Dendritic cell treated with granulocyte-macrophage colony-stimulating factor and Interleukin-4, amounts not matched to agents 40 ng/mL and 50 ng/mL, for 4 days (primary cell): ENCODE data around the gene GBF1.
A peak's percentile ranks its signal among the peaks of the same experiment; 100 is the strongest.

Experiments
- H3K27ac Mint-ChIP-seq: one replicate; pipeline ENCODE4 v1.8.0; 2022; ENCODE audit warnings: mild to moderate bottlenecking, mixed read lengths
- H3K27me3 Mint-ChIP-seq: one replicate; pipeline ENCODE4 v1.8.0; 2022; ENCODE audit warnings: mild to moderate bottlenecking, mixed read lengths
- H3K36me3 Mint-ChIP-seq: one replicate; pipeline ENCODE4 v1.8.0; 2022; ENCODE audit warnings: low read depth, mixed read lengths
- H3K4me1 Mint-ChIP-seq: one replicate; pipeline ENCODE4 v1.8.0; 2022; ENCODE audit warnings: low read depth, mixed read lengths
- H3K4me3 Mint-ChIP-seq: one replicate; pipeline ENCODE4 v1.8.0; 2022; ENCODE audit warnings: mild to moderate bottlenecking, moderate library complexity, mixed read lengths
- H3K9me3 Mint-ChIP-seq: one replicate; pipeline ENCODE4 v1.8.0; 2022; ENCODE audit warnings: mixed read lengths
- intact Hi-C: fragments of 100-400 bp; cut with micrococcal nuclease; formaldehyde crosslinking; loops from one replicate; pipeline ENCODE4 v1.15.0; 2022

Gene GBF1

GRCh38 chr10:102310361-102311024 lies 65.2 kb downstream of the GBF1 start:
- no peaks in the 10 kb centered on the region for H3K27me3 Mint-ChIP-seq
- H3K36me3 Mint-ChIP-seq, result peaks cover 8% of the 10 kb centered on the region
- H3K4me3 Mint-ChIP-seq, result no peak overlapping the region
- peaks cover 12% of the 10 kb centered on the region for H3K4me1 Mint-ChIP-seq
- H3K27ac Mint-ChIP-seq, result no peak overlapping the region
- intact Hi-C loops, result no loop called here
- H3K9me3 Mint-ChIP-seq, result no peaks in the 10 kb centered on the region

- Mint-ChIP-seq H3K27me3 (no peaks in the 10 kb centered on the region), H3K4me3 (no peak overlapping the region), H3K36me3 (peaks cover 13% of the 10 kb centered on the region), H3K4me1 (peaks cover 7% of the 10 kb centered on the region), H3K9me3 (no peaks in the 10 kb centered on the region), H3K27ac (no peak overlapping the region)
- intact Hi-C loops, result no loop called here
Observed at GRCh38 chr10:102311025-102311420, 65.7 kb downstream of the GBF1 start.

- no peak overlapping the region for H3K27ac Mint-ChIP-seq
Observed at GRCh38 chr10:102312683-102313082, 67.4 kb downstream of the GBF1 start.

GRCh38 chr10:102313221-102313896 lies 68.0 kb downstream of the GBF1 start:
- intact Hi-C loops, result no loop called here
- no peaks in the 10 kb centered on the region for H3K9me3 Mint-ChIP-seq
- H3K27me3 Mint-ChIP-seq, result no peaks in the 10 kb centered on the region
- peaks cover 15% of the 10 kb centered on the region for H3K36me3 Mint-ChIP-seq
- no peak overlapping the region for H3K4me3 Mint-ChIP-seq
- H3K27ac Mint-ChIP-seq, result peak overlapping the region; percentile 20
- H3K4me1 Mint-ChIP-seq, result peaks cover 7% of the 10 kb centered on the region

More at GRCh38 chr10:102312683-102313082, 67.4 kb downstream of the GBF1 start:
- Mint-ChIP-seq H3K9me3 (no peaks in the 10 kb centered on the region), H3K4me1 (peaks cover 7% of the 10 kb centered on the region), H3K4me3 (no peak overlapping the region), H3K36me3 (peaks cover 15% of the 10 kb centered on the region), H3K27me3 (no peaks in the 10 kb centered on the region)
- intact Hi-C loops, result no loop called here

- H3K4me3 Mint-ChIP-seq, result no peak overlapping the region
- peaks cover 15% of the 10 kb centered on the region for H3K36me3 Mint-ChIP-seq
- H3K27me3 Mint-ChIP-seq, result no peaks in the 10 kb centered on the region
- intact Hi-C loops, result no loop called here
- peaks cover 9% of the 10 kb centered on the region for H3K4me1 Mint-ChIP-seq
- H3K27ac Mint-ChIP-seq, result no peak overlapping the region
- no peaks in the 10 kb centered on the region for H3K9me3 Mint-ChIP-seq
Observed at GRCh38 chr10:102314801-102315200, 69.5 kb downstream of the GBF1 start.

- intact Hi-C loops, result no loop called here
- Mint-ChIP-seq H3K27ac (no peak overlapping the region), H3K36me3 (peaks cover 17% of the 10 kb centered on the region), H3K9me3 (no peaks in the 10 kb centered on the region), H3K4me3 (no peak overlapping the region), H3K4me1 (peaks cover 12% of the 10 kb centered on the region), H3K27me3 (no peaks in the 10 kb centered on the region)
Observed at GRCh38 chr10:102316421-102316820, 71.1 kb downstream of the GBF1 start.

- peaks cover 19% of the 10 kb centered on the region for H3K4me1 Mint-ChIP-seq
- no peaks in the 10 kb centered on the region for H3K27me3 Mint-ChIP-seq
- H3K27ac Mint-ChIP-seq, result no peak overlapping the region
- H3K36me3 Mint-ChIP-seq, result peaks cover 8% of the 10 kb centered on the region
- no peak overlapping the region for H3K4me3 Mint-ChIP-seq
- intact Hi-C loops, result no loop called here
- no peaks in the 10 kb centered on the region for H3K9me3 Mint-ChIP-seq
Observed at GRCh38 chr10:102322914-102323313, 77.6 kb downstream of the GBF1 start.

GRCh38 chr10:102324061-102324460 lies 78.7 kb downstream of the GBF1 start:
- Mint-ChIP-seq H3K9me3 (no peaks in the 10 kb centered on the region), H3K27me3 (no peaks in the 10 kb centered on the region), H3K4me1 (peaks cover 19% of the 10 kb centered on the region), H3K36me3 (peaks cover 8% of the 10 kb centered on the region), H3K4me3 (no peak overlapping the region), H3K27ac (no peak overlapping the region)
- intact Hi-C loops, result no loop called here

- Mint-ChIP-seq H3K9me3 (no peaks in the 10 kb centered on the region), H3K27ac (no peak overlapping the region), H3K4me1 (peaks cover 7% of the 10 kb centered on the region), H3K27me3 (no peaks in the 10 kb centered on the region), H3K36me3 (peaks cover 8% of the 10 kb centered on the region), H3K4me3 (no peak overlapping the region)
- intact Hi-C loops, result no loop called here
Observed at GRCh38 chr10:102326031-102326430, 80.7 kb downstream of the GBF1 start.

- Mint-ChIP-seq H3K4me1 (peaks cover 7% of the 10 kb centered on the region), H3K27me3 (no peaks in the 10 kb centered on the region), H3K9me3 (no peaks in the 10 kb centered on the region), H3K4me3 (no peak overlapping the region), H3K36me3 (peaks cover 1% of the 10 kb centered on the region), H3K27ac (no peak overlapping the region)
- intact Hi-C loops, result no loop called here
Observed at GRCh38 chr10:102327002-102327401, 81.7 kb downstream of the GBF1 start.

- Mint-ChIP-seq H3K4me3 (no peak overlapping the region), H3K36me3 (peaks cover 7% of the 10 kb centered on the region), H3K4me1 (peaks cover 7% of the 10 kb centered on the region), H3K27me3 (no peaks in the 10 kb centered on the region), H3K9me3 (no peaks in the 10 kb centered on the region), H3K27ac (no peak overlapping the region)
- intact Hi-C loops, result no loop called here
Observed at GRCh38 chr10:102327641-102328040, 82.3 kb downstream of the GBF1 start.

- Mint-ChIP-seq H3K36me3 (peaks cover 39% of the 10 kb centered on the region), H3K27ac (no peak overlapping the region), H3K4me1 (no peaks in the 10 kb centered on the region), H3K27me3 (no peaks in the 10 kb centered on the region), H3K9me3 (no peaks in the 10 kb centered on the region), H3K4me3 (no peak overlapping the region)
- intact Hi-C loops, result no loop called here
Observed at GRCh38 chr10:102332772-102333171, 87.4 kb downstream of the GBF1 start.

GRCh38 chr10:102334101-102334500 lies 88.8 kb downstream of the GBF1 start:
- intact Hi-C loops, result no loop called here
- Mint-ChIP-seq H3K27me3 (no peaks in the 10 kb centered on the region), H3K4me1 (no peaks in the 10 kb centered on the region), H3K9me3 (no peaks in the 10 kb centered on the region), H3K4me3 (no peak overlapping the region), H3K36me3 (peaks cover 39% of the 10 kb centered on the region), H3K27ac (no peak overlapping the region)

GRCh38 chr10:102335184-102335583 lies 89.9 kb downstream of the GBF1 start:
- no peaks in the 10 kb centered on the region for H3K9me3 Mint-ChIP-seq
- peaks cover 39% of the 10 kb centered on the region for H3K36me3 Mint-ChIP-seq
- intact Hi-C loops, result no loop called here
- H3K27ac Mint-ChIP-seq, result no peak overlapping the region
- H3K4me3 Mint-ChIP-seq, result no peak overlapping the region
- H3K4me1 Mint-ChIP-seq, result no peaks in the 10 kb centered on the region
- no peaks in the 10 kb centered on the region for H3K27me3 Mint-ChIP-seq
